GM19468 (cell line): ENCODE data around the gene COL16A1.

Experiments
- ATAC-seq: cut with Tn5 transposase; IDR thresholded peaks from one replicate; pipeline ENCODE4 v1.9.1; 2021; ENCODE audit warnings: mild to moderate bottlenecking, moderate library complexity, moderate number of reproducible peaks; ENCODE audit not compliant: unreplicated experiment; ENCODE audit errors: extremely low read depth

COL16A1 gene

GRCh38 chr1:31652891-31653499, 50.8 kb downstream of the COL16A1 start:
- ATAC-seq: no peak

GRCh38 chr1:31651766-31652165, 52.1 kb downstream of the COL16A1 start:
- no peak for ATAC-seq

GRCh38 chr1:31651089-31651420, 52.8 kb downstream of the COL16A1 start:
- no peak for ATAC-seq

GRCh38 chr1:31650161-31651088, 53.4 kb downstream of the COL16A1 start:
- ATAC-seq: no peak

- no peak for ATAC-seq
Observed at GRCh38 chr1:31648641-31649357, 55.0 kb downstream of the COL16A1 start.

- no peak for ATAC-seq
Observed at GRCh38 chr1:31648190-31648589, 55.6 kb downstream of the COL16A1 start.

- ATAC-seq: no peak
Observed at GRCh38 chr1:31647106-31647505, 56.7 kb downstream of the COL16A1 start.

GRCh38 chr1:31646259-31646960, 57.4 kb downstream of the COL16A1 start:
- ATAC-seq: no peak

GRCh38 chr1:31645274-31645568, 58.6 kb downstream of the COL16A1 start:
- no peak for ATAC-seq

- ATAC-seq: peak; percentile 79
Observed at GRCh38 chr1:31644560-31645273, 59.1 kb downstream of the COL16A1 start, which contains the start of gene PEF1. Gene PEF1 (minus strand): TSS chr1:31644876. CDS start chr1:31644864, 12 bp downstream.

GRCh38 chr1:31643976-31644559, 59.7 kb downstream of the COL16A1 start:
- no peak for ATAC-seq

GRCh38 chr1:31642897-31643296, 60.9 kb downstream of the COL16A1 start:
- ATAC-seq: no peak

GRCh38 chr1:31642366-31642765, 61.5 kb downstream of the COL16A1 start:
- no peak for ATAC-seq

- ATAC-seq: no peak
Observed at GRCh38 chr1:31640964-31641363, 62.9 kb downstream of the COL16A1 start.

- no peak for ATAC-seq
Observed at GRCh38 chr1:31640179-31640578, 63.6 kb downstream of the COL16A1 start.

GRCh38 chr1:31639543-31639942, 64.3 kb downstream of the COL16A1 start:
- ATAC-seq: no peak

- ATAC-seq: no peak
Observed at GRCh38 chr1:31637915-31638673, 65.7 kb downstream of the COL16A1 start.

- no peak for ATAC-seq
Observed at GRCh38 chr1:31633117-31633516, 70.7 kb downstream of the COL16A1 start.

- no peak for ATAC-seq
Observed at GRCh38 chr1:31632649-31633048, 71.2 kb downstream of the COL16A1 start.
